Activated naive CD4-positive, alpha-beta T cell treated with anti-CD3 and anti-CD28 coated beads, Interleukin-2, amount 50 U/mL, for 16 hours (primary cell): ENCODE measurements around the gene RASGEF1C.

Experiments used
- DNase-seq: peaks from one replicate; pipeline ENCODE4 v3.0.0-alpha.2; 2020

RASGEF1C gene

DNA sequence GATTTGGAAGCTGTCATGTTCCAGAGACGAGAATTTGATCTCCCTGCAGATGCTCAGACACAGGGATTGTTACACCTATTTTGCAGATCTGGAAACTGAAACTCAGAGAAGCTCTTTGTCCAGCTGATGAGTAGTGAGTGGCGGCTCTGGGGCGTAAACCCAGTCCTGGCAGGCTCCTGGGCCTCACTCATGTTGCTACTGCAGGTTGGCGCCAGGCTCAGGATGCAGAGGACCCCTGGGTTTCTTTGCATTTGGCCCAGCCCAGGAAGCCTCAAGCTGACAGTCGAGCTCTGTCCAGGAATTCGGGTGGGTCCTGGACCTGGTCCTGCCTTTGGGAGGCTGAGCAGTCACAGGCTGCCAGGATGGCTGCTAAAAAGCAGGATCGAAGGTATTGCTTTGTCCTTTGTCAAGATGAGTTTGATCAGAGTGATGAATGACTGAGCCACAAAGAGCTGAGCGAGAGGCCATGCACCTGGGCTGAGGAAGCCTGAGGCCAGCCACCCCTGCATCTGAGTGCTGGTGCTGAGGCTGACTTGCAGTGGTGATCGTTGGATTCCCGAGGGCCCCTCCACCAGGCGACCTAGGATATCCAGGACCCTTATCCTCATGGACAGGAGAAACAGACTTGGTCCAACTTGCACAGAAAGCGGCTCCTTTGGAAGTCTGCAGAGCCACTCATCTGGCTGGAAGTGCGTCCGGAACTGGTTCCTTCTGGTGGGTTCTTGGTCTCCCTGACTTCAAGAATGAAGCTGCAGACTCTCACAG is 129.1 kb downstream of the RASGEF1C start:
- DNase-seq: no peak

DNA sequence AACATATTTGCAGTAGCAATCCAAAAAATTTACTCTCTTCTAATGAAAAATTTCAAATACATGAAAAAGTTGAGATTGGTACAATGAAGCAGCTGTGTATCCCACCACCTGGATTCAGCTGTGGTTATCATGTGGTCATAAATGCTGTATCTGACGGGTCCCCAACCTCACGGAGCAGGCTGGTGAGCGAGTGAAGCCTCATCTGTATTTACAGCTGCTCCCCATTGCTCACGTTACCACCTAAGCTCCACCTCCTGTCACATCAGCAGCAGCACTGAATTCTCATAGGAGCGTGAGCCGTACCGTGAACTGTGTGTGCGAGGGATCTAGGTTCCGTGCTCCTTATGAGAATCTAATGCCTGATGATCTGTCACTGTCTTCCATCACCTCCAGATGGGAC is 130.7 kb downstream of the RASGEF1C start:
- no peak for DNase-seq

DNA sequence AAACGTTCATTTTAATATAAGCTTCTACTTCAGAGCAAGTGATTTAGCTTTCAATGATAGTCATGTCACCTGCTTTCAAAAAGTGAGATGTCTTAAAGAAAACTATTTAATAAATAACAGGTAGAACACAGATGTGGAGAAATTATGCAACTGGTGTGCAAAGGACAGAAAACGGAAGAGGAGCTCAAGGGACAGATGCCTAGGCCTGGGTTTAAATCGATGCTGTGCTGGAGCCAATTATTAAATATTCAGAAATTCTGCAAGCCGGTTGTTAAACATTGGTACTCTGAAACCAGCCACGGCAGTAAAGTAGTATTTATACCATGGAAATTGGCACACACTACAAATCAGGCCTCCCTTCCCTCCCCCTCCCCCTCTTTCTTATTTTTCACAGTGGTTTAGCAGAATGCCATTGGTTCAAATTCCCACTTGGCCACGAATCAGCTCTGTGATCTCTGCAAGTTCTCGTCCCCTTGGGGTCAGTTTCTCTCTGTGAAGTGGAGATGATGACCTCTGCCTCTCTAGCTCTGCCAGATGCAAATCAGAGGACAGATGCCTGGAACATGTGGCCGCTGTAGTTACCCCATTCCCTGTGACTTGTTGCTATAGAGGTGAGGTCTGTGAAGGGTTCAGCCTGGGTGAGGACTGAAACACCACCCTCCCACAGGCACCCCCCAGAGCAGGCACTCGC is 131.3 kb downstream of the RASGEF1C start:
- DNase-seq: no peak

DNA sequence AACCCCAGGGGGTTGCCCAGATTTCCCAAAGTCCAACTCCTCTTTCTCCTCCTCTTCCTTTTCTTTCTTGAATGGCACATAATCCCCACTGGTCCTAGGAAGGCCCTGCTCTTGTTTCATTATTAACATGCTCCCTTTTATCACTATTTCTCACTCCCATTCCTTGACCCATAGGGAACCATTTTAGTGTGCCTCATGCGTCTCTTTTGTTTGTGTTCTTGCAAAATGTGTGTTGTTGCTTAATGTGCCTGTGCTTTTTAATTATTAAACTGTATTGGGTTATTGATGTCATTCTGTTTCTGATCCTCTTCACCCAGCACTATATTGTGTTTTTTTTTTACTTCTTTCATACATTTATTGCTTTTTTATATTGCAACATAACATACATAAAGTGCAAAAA is 133.3 kb downstream of the RASGEF1C start:
- no peak for DNase-seq

DNA sequence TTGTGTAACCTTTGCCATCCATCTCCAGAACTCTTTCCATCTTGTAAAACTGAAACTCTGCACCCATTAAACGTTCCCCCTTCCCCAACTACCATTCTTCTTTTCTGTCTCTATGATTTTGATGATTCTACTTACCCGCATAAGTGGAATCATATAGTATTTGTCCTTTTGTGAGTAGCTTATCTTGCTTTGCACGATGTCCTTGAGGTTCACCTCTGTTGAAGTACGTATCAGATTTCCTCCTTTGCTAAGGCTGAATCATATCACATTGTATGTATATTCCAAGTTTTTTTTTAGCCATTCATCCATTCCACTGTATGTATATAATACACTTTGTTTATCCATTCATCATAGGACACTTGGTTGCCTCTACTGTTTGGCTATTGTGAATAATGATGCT is 134.5 kb downstream of the RASGEF1C start:
- DNase-seq: no peak

DNA sequence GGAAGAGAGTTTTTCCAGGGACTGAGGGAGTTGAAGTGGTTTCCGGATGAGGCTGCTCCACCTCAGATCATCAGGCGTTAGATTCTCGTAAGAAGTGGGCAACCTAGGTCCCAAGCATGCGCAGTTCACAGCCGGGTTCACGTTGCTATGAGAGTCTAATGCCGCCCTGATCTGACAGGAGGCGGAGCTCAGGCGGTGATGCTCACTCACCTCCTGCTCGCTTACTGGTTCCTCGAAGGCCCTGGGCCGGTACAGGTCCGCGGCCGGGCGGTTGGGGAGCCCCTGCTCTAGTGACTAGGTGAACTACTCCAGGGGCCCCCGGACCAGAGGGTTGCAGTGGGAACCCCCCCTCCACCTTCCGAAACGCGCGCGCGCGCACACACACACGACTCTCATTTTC is 136.5 kb downstream of the RASGEF1C start:
- peak; percentile 27 for DNase-seq

DNA sequence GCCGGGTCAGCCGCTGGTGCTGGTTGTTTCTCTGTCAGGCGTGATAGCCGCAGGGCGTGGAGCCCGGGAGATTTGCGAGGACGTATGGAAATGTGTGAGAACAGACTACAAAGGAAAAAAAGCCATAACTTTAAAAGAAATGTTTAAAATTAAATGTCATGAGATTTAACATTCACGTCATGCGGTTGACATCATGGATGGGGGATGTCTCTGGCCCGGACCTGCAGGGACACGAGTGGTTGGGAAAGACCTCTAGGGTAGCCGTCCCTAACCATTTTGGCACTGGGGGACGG is 136.8 kb downstream of the RASGEF1C start:
- DNase-seq: no peak

DNA sequence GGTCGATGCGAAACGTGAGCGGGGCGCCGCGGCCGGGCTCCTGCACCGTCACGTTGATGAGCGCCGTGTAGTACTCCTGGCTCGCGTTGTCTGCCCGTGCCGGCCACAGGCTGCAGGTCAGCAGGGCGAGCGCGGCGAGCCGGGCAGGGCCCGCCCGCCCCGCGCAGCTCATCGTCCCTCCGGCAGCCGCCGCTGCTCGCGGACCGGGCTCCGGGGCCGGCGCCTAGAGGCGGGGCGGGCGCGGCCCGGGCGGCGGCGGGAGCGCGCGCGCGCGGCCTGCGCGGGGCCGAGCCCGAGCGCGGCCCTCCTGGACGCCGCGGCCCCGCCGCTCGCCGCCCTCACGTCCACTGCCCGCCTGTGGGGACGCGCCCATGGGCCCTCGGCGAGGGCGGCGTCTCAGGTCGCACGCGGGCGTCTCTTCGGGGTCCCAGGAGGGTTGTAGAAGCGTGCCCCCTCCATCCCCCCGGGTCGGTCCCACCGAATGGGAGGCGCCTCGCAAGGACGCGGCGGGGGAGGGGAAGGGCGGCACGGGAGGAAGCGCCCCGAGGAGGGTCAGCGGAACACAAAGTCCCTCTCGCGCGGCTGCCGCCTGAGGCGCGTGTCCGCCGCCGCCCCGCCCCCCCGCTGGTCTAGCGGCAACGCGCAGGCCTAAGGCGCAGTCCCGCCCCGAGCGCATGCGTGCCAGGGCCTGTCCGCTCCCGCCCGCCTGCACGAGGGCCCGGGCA is 137.3 kb downstream of the RASGEF1C start, which contains the start of gene RNF130:
RNF130 (minus strand) TSS at position 229 of the 725 bp plus-strand sequence; CDS start at position 172, 57 bp downstream.
- DNase-seq: peak; percentile 89

DNA sequence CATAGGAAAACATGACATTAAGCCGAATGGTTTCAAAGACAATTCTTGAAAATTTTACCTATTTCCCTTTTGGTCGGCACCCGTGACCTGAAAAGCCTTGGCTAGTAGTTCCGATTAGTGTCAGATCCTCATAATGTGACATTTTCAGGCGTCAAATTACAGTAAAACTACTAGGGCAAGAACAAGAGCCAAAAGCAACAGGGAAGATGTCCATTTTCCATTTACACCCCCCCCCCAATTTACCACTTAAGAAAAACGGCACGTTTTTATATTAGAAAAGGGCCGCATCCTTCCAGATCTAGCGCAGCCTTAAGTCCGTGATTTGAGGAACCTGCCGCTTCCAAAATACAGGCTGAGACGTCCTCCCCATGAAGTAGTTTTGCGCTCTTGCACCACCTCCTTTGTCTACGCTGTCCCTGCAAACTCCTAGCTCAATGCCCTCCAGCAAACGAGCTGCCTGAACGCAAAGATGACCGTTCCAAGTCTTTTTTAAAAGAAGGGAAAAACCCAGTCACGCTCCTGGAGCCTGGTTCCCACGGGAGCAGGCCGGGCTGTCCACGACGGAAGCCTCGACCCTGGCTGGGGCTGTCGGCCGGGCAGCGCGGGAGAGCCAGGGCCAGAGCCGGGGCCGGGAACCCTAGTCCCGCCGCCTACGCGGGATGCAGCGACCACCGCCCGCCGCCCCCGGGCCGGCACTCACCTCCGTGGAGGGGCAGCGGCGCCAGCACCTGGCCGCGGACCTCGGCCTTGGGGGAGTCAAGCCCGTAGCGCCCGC is 138.1 kb downstream of the RASGEF1C start:
- no peak for DNase-seq

DNA sequence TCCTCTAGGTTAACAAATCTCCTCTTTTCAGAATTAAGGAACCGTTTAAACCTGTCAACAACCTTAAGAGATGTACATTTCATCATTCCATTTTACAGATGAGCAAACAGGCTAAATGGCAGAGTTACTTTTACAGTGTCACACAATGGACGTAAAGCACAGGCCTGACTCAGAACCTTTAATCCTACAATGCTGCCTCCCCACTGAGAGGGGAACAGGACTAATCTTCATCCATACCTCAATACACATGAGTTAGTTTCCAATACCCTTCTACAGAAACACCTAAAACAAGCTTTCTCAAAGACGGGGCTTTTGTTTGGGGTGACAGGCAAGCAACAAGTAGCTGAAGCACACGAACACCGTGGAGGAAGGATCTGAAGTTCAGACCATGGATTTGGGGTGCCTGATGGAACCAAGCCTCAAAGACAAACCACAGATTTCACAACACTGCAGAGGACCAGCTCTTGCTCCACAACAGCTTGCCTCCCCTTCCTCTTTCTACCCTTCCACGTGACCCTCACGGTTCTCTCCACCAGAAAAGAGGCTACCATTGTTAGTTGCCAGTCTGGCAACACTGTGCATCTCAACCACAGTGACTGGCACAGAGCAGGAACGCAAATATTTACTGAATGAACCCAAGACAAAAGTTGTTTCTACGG is 139.3 kb downstream of the RASGEF1C start:
- DNase-seq: no peak

DNA sequence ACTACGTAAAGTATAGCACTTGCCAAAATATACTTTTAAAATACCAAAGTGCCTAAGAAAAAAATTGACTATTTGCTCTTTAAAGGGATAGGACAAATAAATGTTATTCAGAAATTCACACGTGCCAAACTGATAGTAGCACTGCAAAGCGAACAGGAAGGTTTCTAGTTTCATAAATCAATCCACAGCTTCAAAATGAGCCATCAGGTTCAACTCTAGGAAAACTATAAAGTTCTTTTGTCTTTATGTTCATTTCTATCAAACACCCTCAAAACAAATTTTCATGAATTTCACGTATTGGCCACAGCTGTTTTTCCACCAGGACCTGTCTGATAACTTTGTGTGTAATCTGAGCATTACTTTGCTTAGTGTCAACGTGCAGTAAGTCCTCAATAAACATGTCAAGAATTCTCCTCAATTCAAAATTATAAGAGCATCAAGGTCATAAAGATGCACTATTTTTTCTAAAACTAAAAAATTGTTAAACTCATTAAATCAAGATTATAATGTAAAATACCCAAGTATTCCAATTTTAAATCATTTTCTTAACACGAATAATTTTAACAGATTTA is 140.4 kb downstream of the RASGEF1C start:
- DNase-seq: no peak

DNA sequence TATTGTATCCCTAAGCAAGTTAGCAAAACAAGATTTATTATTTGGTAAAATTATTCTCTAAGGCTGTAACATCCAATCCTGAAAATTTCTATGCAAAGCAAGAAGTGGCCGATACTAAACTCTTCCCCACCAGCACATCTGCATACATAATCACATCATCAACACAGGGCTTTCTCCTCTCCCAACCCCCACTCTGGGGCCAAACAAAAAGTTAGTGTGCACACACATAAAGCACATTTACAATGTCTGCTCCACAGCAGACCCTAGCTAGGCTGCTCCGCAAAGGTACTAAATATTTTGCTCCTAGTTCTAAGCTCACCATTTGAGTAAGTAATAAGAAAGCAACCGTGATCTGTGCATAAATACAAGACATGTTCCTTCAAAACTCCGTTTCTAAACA is 141.0 kb downstream of the RASGEF1C start:
- no peak for DNase-seq

DNA sequence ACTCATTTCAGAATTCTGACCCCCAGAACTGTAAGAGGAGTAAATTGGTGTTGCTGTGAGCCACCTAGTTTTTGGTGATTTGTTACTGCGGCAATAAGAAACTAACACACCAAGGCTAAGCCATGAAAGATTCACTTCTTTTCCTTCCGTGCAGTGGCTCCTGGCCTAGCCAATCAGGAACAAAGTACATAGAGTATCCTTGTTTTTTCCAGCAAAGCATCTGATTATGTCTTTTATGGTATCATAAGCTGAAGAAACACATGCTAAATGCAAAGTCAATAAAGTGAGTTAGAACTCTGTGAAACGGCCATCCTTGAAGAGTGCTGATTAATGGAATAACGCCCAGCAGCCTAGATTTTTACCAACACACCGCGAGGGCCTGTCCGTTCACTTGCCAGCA is 148.8 kb downstream of the RASGEF1C start:
- no peak for DNase-seq

DNA sequence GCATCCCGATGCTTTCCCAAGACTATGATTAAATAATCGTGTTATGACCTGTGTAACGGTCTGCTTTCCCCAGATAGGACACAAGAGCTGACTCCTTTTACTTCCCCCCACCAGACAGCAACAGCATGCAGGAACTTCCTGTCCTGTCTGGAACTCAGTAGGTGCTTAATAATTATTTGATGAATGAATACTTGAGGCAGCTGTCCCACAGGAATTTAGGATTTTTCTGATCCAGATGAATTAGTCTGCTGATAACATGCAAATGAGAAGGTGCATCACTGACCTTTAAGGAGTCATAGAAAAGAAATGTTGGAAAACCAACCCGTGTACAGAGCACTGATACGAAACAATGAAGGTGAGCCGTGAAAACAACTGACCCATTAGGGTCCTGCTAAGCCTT is 149.7 kb downstream of the RASGEF1C start:
- DNase-seq: no peak

DNA sequence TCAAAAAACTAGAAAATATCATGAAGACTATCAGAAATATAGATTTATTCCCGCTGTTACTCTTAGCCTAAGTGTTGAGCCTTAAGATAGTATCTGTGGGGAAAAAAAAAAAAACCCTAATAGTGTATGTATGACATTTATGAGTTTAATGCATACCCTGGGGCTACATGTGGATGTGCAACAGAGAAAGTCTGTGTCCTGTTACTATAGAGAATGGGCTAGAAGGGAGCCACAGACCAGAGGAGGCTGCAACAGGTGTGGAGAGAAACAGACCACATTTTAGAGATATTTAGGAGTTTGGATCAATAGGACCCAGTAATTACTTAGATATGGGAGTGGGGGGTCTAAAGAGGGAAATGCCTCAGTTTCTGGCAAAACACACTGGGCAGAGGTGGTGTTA is 152.9 kb downstream of the RASGEF1C start:
- no peak for DNase-seq

DNA sequence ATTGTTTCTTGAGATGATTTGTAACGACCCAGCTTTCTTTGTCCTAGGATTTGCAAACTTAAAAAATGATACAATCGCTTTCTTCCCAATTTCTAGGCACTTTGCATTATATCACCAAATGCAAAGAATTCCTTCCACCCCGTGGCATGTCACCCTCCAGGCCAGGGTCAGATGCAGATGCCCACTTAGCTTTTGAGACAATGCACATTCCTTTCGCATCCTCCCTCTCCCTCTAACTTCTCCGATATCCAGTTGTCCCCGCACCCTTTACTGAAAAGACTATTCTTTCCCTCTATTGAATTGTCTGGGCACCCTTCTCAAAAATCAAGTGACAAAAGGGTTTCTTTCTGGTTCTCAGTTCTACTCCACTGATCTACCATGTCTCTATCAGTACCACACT is 154.8 kb downstream of the RASGEF1C start:
- no peak for DNase-seq

DNA sequence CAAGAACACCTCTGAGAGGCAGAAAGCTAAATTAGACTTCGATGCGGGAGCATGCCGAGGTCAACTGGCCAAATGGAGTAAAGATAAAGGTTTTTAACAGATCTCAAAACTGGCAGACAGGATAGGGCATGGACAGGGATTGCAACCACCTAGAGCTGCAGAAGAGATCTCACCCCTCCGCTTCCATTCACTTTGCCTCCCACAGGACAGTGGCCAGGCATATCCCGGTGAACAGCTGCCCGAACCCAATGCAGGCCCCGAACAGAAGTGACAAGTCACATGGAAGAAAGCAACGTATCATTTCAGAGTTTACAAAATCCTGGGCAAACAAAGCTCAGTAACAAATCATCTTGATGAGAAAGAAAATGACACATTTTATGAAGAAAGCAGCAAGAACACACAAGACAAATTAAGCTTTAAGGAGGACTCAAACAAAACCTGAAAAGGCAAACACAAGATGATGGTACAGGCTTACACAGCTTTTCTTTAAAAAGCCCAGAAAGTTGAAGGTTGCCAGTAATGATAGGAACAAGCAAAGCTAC is 155.9 kb downstream of the RASGEF1C start:
- DNase-seq: no peak

DNA sequence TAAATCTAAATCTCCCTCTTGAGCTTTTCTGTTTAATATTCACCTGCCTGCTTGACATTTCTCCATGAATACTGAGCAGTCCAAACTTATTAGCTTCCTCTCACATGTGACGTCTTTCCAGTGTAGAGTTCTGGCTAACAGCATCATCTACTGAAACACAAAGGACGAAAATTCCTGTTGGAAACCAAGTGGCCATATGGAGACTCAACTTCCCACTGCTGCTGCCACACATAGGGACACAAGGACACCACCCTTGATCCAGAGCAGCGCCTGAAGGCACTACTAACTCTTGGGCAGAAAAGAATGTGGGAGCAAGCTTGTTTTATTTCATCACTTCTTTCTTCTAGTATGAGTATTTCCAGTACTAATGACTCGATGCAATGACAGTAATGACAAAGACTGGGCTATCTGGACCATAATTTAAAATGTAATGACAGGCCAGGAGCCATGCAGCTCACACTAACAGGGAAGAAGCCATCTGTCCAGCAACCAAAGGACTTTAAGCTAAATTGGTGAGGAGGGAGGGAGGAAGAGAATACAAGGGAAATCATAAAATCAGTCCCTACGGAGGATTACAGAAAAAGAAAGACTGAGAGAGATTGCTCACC is 156.7 kb downstream of the RASGEF1C start:
- DNase-seq: no peak
